ENCODE measurements around the gene RPL29. TPM values are rescaled to one million over a fixed set of nuclear protein-coding genes. Genes with fewer than 3 reads are reported as not detected.
A peak's percentile ranks its signal among the peaks of the same experiment; 100 is the strongest.

RPL29 gene
- total and polyA plus RNA-seq, 2 of the 13 experiments (the other 11 are each of a cell fraction or from before 2014, with no cell fraction given) = 1,348 to 2,263 TPM

- TF ChIP-seq ZNF737 (CRISPR knock-in tag; IDR thresholded peaks at IDR 0.05; ENCODE audit: borderline replicate concordance) = no peak
- no peak for TF ChIP-seq ZNF724P (CRISPR knock-in tag; IDR thresholded peaks at IDR 0.05; ENCODE audit: borderline replicate concordance)
- no peak for TF ChIP-seq POGZ (CRISPR knock-in tag; IDR thresholded peaks at IDR 0.05)
- TF ChIP-seq SYNCRIP (IDR thresholded peaks at IDR 0.05; ENCODE audit: insufficient read depth, low read depth, low read length) = no peak
- TF ChIP-seq ZFP36L2 (CRISPR knock-in tag; IDR thresholded peaks at IDR 0.05) = no peak
- no peak for TF ChIP-seq ZNF430 (CRISPR knock-in tag; IDR thresholded peaks at IDR 0.05)
- TF ChIP-seq POLR2G (IDR thresholded peaks at IDR 0.05; ENCODE audit: low read depth, low read length) = no peak
- TF ChIP-seq REPIN1 (CRISPR knock-in tag; IDR thresholded peaks at IDR 0.05; ENCODE audit: borderline replicate concordance, low read depth) = peak; percentile 54; the same call in 1 of the 2 replicates
- no peak for TF ChIP-seq RBFOX2 (IDR thresholded peaks at IDR 0.05; ENCODE audit: low read depth, low read length)
- no peak for TF ChIP-seq ZNF510 (CRISPR knock-in tag; IDR thresholded peaks at IDR 0.05; ENCODE audit: low read depth)
- no peak for TF ChIP-seq CHD2 (IDR thresholded peaks at IDR 0.05; ENCODE audit: low read depth, low read length)
- TF ChIP-seq ZNF720 (CRISPR knock-in tag; IDR thresholded peaks at IDR 0.05) = no peak
- no peak for TF ChIP-seq ZNF780A (CRISPR knock-in tag; IDR thresholded peaks at IDR 0.05)
- TF ChIP-seq, protein P1, sequence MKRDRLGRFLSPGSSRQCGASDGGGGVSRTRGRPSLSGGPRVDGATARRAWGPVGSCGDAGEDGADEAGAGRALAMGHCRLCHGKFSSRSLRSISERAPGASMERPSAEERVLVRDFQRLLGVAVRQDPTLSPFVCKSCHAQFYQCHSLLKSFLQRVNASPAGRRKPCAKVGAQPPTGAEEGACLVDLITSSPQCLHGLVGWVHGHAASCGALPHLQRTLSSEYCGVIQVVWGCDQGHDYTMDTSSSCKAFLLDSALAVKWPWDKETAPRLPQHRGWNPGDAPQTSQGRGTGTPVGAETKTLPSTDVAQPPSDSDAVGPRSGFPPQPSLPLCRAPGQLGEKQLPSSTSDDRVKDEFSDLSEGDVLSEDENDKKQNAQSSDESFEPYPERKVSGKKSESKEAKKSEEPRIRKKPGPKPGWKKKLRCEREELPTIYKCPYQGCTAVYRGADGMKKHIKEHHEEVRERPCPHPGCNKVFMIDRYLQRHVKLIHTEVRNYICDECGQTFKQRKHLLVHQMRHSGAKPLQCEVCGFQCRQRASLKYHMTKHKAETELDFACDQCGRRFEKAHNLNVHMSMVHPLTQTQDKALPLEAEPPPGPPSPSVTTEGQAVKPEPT (CRISPR knock-in tag; IDR thresholded peaks at IDR 0.05; ENCODE audit: low read depth) = 0 out of 2 replicates have a peak, but pooled peaks have one; percentile 58
- no peak for TF ChIP-seq HOXD1 (CRISPR knock-in tag; IDR thresholded peaks at IDR 0.05)
- TF ChIP-seq IRF1 (CRISPR knock-in tag; IDR thresholded peaks at IDR 0.05; ENCODE audit: low read depth) = no peak
- no peak for TF ChIP-seq CREB1 (IDR thresholded peaks at IDR 0.05)
- no peak for TF ChIP-seq CREB1 (CRISPR knock-in tag; IDR thresholded peaks at IDR 0.05)
- TF ChIP-seq ZNF329 (CRISPR knock-in tag; IDR thresholded peaks at IDR 0.05; ENCODE audit: low read depth) = no peak
- TF ChIP-seq MBNL3 (CRISPR knock-in tag; conservative IDR thresholded peaks at IDR 0.05) = no peak
- no peak for TF ChIP-seq HNF4A (CRISPR knock-in tag; IDR thresholded peaks at IDR 0.05)
- 0 out of 2 replicates have a peak, but pooled peaks have one; percentile 20 for TF ChIP-seq ZBTB25 (CRISPR knock-in tag; IDR thresholded peaks at IDR 0.05)
- no peak for TF ChIP-seq MYNN (CRISPR knock-in tag; IDR thresholded peaks at IDR 0.05; ENCODE audit: low read depth)
- TF ChIP-seq PTBP1 (IDR thresholded peaks at IDR 0.05; ENCODE audit: low read depth, low read length, poor library complexity, severe bottlenecking) = no peak
- TF ChIP-seq HNRNPH1 (optimal IDR thresholded peaks at IDR 0.05; ENCODE audit: low read depth, low read length) = no peak
- TF ChIP-seq ATF4 (CRISPR knock-in tag; IDR thresholded peaks at IDR 0.05) = no peak
- TF ChIP-seq SUZ12 (IDR thresholded peaks at IDR 0.05; ENCODE audit: low read depth, low read length) = no peak
- TF ChIP-seq ZFP36L1 (CRISPR knock-in tag; IDR thresholded peaks at IDR 0.05) = no peak
- no peak for TF ChIP-seq PRPF4 (IDR thresholded peaks at IDR 0.05; ENCODE audit: low read depth, low read length, poor library complexity, severe bottlenecking)
These were observed 5.8 kb upstream of the RPL29 start (continued) for GRCh38 chr3:52001443-52001974.

Measured in HepG2 (cell line).